ENCODE data around the gene GRID1. TPM values are rescaled to one million over a fixed set of nuclear protein-coding genes. Genes with fewer than 3 reads are reported as not detected.

The GRID1 gene
- total RNA-seq, 1 donor from 2014 or later = 0.60 TPM

- Mint-ChIP-seq H3K27ac (ENCODE audit: unreplicated experiment) (no peak overlapping the region), H3K4me1 (ENCODE audit: low read depth) (no peaks in the 10 kb centered on the region), H3K36me3 (ENCODE audit: low read depth) (no peaks in the 10 kb centered on the region), H3K4me3 (ENCODE audit: unreplicated experiment) (no peak overlapping the region), H3K9me3 (ENCODE audit: low read depth) (peaks cover 4% of the 10 kb centered on the region), H3K27me3 (ENCODE audit: low read depth) (peaks cover 8% of the 10 kb centered on the region)
- no peak for TF ChIP-seq CTCF (IDR thresholded peaks at IDR 0.05)
- no peak for DNase-seq (ENCODE audit: low spot score)
Measured at GRCh38 chr10:86231796-86232560, 134.6 kb downstream of the GRID1 start.

GRCh38 chr10:86230557-86231180 is 135.9 kb downstream of the GRID1 start:
- no peaks in the 10 kb centered on the region for H3K36me3 Mint-ChIP-seq (ENCODE audit: low read depth)
- no peaks in the 10 kb centered on the region for H3K9me3 Mint-ChIP-seq (ENCODE audit: low read depth)
- peaks cover 8% of the 10 kb centered on the region for H3K27me3 Mint-ChIP-seq (ENCODE audit: low read depth)
- H3K4me1 Mint-ChIP-seq (ENCODE audit: low read depth) = no peaks in the 10 kb centered on the region
- H3K27ac Mint-ChIP-seq (ENCODE audit: unreplicated experiment) = no peak overlapping the region
- DNase-seq (ENCODE audit: low spot score) = no peak
- no peak for TF ChIP-seq CTCF (IDR thresholded peaks at IDR 0.05)
- H3K4me3 Mint-ChIP-seq (ENCODE audit: unreplicated experiment) = no peak overlapping the region

- H3K4me1 Mint-ChIP-seq (ENCODE audit: low read depth) = peaks cover 4% of the 10 kb centered on the region
- H3K36me3 Mint-ChIP-seq (ENCODE audit: low read depth) = no peaks in the 10 kb centered on the region
- no peak overlapping the region for H3K4me3 Mint-ChIP-seq (ENCODE audit: unreplicated experiment)
- H3K27me3 Mint-ChIP-seq (ENCODE audit: low read depth) = peaks cover 4% of the 10 kb centered on the region
- H3K27ac Mint-ChIP-seq (ENCODE audit: unreplicated experiment) = no peak overlapping the region
- DNase-seq (ENCODE audit: low spot score) = no peak
- H3K9me3 Mint-ChIP-seq (ENCODE audit: low read depth) = no peaks in the 10 kb centered on the region
- TF ChIP-seq CTCF (IDR thresholded peaks at IDR 0.05) = no peak
Measured at GRCh38 chr10:86229811-86230556, 136.6 kb downstream of the GRID1 start.

- DNase-seq (ENCODE audit: low spot score) = no peak
- Mint-ChIP-seq H3K4me3 (ENCODE audit: unreplicated experiment) (no peak overlapping the region), H3K4me1 (ENCODE audit: low read depth) (peaks cover 7% of the 10 kb centered on the region), H3K36me3 (ENCODE audit: low read depth) (no peaks in the 10 kb centered on the region), H3K27me3 (ENCODE audit: low read depth) (peaks cover 4% of the 10 kb centered on the region), H3K9me3 (ENCODE audit: low read depth) (no peaks in the 10 kb centered on the region), H3K27ac (ENCODE audit: unreplicated experiment) (no peak overlapping the region)
- no peak for TF ChIP-seq CTCF (IDR thresholded peaks at IDR 0.05)
Measured at GRCh38 chr10:86229376-86229775, 137.2 kb downstream of the GRID1 start.

GRCh38 chr10:86227501-86228258 is 138.9 kb downstream of the GRID1 start:
- Mint-ChIP-seq H3K36me3 (ENCODE audit: low read depth) (no peaks in the 10 kb centered on the region), H3K9me3 (ENCODE audit: low read depth) (no peaks in the 10 kb centered on the region), H3K27me3 (ENCODE audit: low read depth) (no peaks in the 10 kb centered on the region), H3K4me1 (ENCODE audit: low read depth) (peaks cover 7% of the 10 kb centered on the region), H3K4me3 (ENCODE audit: unreplicated experiment) (no peak overlapping the region), H3K27ac (ENCODE audit: unreplicated experiment) (no peak overlapping the region)
- TF ChIP-seq CTCF (IDR thresholded peaks at IDR 0.05) = no peak
- DNase-seq (ENCODE audit: low spot score) = no peak
